Body of pancreas (tissue), 4 donors: Measurements from ENCODE around the gene UNC5A.

Experiments used
- CTCF ChIP-seq, 7 experiments: fragments of 450-650 bp in 4 of 7; fragments of 200-600 bp in 3 of 7; sonication (generic) in 3 of 7; IDR thresholded peaks; one replicate each; pipeline ENCODE4 v1.5.1; 2016 to 2019; ENCODE audit warnings: antibody characterized with exemption in 7 of 7
- POLR2A ChIP-seq, 3 donors: fragments of 450-650 bp; IDR thresholded peaks; one replicate each; pipeline ENCODE4 v1.6.1; 2016; ENCODE audit warnings: antibody characterized with exemption in 3 of 3, mild to moderate bottlenecking in 2 of 3

- TF ChIP-seq POLR2A (IDR thresholded peaks at IDR 0.05) (no peak), CTCF (IDR thresholded peaks at IDR 0.05) (no peak)
Measured at GRCh38 chr5:176863765-176864098, 53.4 kb downstream of the UNC5A start.
